HG02571 (cell line): ENCODE measurements around the gene YTHDF1.

Experiments
- ATAC-seq: cut with Tn5 transposase; IDR thresholded peaks from one replicate; pipeline ENCODE4 v1.9.1; 2021; ENCODE audit warnings: mild to moderate bottlenecking, moderate library complexity; ENCODE audit not compliant: unreplicated experiment

YTHDF1 gene

DNA sequence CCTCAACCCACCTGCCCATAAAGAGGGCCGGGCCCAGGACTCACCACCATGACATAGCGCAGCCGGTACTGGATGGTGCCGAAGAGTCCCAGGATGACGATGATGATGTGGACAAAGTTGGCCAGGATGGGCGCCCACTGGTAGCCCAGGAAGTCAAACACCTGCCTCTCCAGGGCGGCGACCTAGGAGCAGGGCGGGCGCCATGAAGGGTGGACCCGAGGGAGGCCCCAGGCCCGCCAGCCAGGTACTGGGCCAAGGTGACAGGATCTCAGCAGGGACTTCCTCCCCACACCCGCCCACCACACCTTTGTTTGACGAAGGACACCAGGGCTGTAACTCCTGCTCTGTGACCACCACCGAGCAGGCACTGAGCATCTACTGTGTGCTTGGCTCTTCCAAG lies 34.0 kb upstream of the YTHDF1 start:
- ATAC-seq = no peak

- ATAC-seq = no peak
Observed at GRCh38 chr20:63248835-63249591, 33.1 kb upstream of the YTHDF1 start.

DNA sequence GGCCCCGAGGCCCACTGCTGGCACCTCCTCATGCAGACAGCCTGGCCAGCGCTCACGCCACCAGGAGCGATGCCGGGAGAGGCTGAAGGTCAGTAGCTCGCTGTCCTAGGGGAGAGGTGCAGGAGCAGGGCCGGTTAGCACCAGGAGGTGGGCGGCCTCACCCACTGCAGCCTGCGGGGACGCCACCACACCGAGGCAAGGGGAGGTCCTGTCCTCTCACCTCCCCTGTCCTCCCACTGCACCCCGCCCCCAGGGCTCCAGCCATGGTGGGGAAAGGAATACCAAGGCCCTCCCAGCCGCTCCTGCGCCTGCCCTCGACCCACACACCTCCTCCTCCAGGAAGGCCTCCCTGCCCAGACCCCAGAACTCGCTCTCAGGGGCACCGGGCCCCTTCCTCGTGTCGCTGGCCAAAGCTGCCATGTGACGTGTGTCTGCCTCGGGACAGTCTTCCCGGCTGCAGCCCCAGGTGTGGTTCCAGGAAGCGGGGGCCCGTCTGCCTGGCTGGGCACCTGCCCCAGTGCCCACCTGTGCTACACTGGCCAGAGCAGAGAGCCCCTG lies 31.8 kb upstream of the YTHDF1 start:
- no peak for ATAC-seq

GRCh38 chr20:63246490-63247288 lies 30.8 kb upstream of the YTHDF1 start:
- ATAC-seq = no peak

- ATAC-seq = no peak
Observed at GRCh38 chr20:63244468-63244867, 28.5 kb upstream of the YTHDF1 start.

DNA sequence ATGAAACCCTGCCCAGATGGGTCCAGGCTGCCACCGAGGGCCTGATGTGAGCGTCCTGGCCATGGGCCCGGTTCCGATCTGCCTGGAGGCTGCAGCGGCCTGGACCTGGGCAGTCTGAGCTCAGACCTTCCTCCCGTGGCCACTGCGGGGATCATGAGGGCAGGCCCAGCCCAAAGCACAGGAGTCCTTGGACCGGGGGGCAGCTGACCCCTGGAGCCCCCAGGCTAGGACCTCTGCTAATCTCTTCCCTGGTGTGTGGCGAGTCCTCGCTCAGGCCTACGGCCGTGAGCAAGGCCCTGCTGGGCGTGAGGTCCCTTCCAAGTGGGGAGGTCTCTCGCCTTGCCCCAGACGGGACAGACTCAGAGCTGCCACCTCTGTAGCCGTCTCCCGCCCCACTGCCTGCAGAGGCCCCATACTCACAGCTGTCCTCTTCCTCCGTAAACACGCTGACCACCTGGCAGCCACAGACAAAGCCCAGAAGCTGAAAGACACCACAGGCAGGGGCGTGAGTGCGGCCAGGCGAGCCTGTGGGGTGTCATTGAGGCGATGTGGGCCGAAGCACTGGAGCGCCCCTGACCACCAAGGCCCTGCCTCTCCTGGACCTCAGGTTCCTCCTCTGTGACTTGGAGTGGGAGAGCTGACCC lies 27.8 kb upstream of the YTHDF1 start:
- no peak for ATAC-seq

DNA sequence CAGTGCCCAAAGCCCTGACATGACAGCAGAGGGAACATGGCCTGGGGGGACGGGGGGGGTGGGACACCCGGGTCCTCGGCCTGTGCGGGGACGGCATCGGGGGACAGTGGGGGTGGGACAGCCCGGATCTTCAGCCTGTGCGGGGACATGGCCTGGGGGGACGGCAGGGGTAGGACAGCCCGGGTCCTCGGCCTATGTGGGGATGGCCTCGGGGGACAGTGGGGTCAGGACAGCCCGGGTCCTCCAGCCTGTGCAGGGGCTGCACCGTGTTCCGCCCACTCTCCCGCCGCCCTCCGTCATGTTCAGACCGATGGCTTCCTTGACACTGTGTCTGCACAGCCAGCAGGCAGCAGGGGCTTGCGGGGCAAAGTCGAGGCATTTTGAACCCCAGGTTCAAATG lies 26.8 kb upstream of the YTHDF1 start:
- ATAC-seq = no peak

DNA sequence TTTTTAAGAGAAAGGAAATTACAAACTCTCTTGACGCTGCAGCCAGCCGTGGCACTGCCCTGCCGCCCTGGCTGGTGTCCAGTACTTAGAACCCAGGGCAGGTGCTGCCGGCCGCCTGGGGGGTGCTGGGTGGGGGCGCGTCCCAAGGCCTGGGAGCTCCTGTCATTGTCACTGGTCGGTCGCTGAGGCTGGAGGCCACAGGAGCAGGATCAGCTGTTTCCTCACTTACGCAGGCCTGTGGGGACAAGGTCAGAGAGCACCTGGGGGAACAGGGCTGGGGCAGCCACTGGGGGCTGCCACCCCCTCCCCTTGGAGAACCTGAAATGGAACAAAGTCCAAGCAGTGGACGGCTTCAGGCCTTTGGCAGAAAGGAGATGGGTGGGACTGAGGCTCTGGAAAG lies 25.3 kb upstream of the YTHDF1 start:
- no peak for ATAC-seq

DNA sequence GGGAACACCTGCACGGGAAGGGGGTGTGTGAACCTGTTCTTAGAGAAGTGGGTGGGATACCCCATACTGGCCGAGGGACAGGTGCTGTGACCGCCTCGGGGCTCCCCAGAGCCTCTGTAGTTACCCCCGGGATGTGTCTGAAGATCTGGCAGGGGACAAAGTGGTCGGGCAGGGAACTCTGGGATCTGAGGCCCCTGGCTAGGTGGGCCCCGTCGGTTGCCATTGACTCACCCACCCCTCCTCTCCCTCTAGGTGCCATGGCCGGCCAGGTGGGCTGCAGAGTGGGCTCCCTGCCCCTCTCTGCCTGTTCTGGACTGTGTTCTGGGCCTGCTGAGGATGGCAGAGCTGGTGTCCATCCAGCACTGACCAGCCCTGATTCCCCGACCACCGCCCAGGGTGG lies 24.1 kb upstream of the YTHDF1 start:
- no peak for ATAC-seq

- no peak for ATAC-seq
Observed at GRCh38 chr20:63239431-63239830, 23.5 kb upstream of the YTHDF1 start.

- ATAC-seq = no peak
Observed at GRCh38 chr20:63238514-63239125, 22.7 kb upstream of the YTHDF1 start.

- no peak for ATAC-seq
Observed at GRCh38 chr20:63238031-63238430, 22.1 kb upstream of the YTHDF1 start.

- no peak for ATAC-seq
Observed at GRCh38 chr20:63236116-63236837, 20.3 kb upstream of the YTHDF1 start.

- no peak for ATAC-seq
Observed at GRCh38 chr20:63235399-63235983, 19.6 kb upstream of the YTHDF1 start, which contains the start of gene BIRC7. BIRC7 (plus strand) TSS chr20:63235905; CDS start chr20:63236097, 192 bp downstream.

GRCh38 chr20:63234693-63235398 lies 18.9 kb upstream of the YTHDF1 start:
- ATAC-seq = no peak

- ATAC-seq = no peak
Observed at GRCh38 chr20:63233924-63234323, 18.0 kb upstream of the YTHDF1 start.

GRCh38 chr20:63233061-63233344 lies 17.1 kb upstream of the YTHDF1 start:
- ATAC-seq = no peak

DNA sequence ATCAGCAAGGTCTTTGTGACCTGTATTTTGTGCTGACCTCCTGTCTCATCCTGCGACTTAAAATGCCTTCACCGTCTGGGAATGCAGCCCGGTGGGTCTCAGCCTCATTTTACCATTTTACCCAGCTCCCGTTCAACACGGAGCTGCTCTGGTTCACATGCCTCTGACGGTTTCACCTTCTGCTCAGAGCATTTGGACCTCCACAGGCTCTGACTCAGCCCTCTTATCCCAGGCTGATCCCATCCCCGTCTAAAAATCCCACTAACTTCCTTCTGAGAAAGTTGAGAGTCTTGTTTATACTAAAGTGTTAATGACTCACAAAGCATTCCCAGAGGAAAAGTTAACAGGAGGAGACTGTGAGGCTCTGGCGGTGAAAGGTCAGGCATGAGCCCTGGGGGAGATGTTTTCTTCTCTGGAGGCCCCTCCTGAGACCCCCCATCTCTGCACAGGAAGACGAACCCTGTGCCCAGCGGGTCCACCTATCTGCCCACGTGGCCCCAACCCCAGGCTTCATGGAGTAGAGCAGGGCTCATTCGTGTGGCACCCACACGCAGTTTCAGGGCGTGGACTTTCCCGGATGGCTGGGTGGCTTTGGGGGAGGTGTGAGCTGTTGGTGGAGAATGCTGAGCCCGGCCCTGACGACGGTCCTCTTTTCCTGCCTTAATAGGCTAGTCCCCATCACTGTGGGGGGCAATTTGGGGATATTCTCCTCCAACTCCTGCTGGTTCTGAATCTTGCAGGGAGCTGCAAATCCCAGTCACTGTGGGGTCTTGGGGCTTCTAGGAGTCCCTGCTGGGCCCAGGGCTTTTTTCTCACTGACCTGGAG lies 16.5 kb upstream of the YTHDF1 start:
- ATAC-seq = no peak

DNA sequence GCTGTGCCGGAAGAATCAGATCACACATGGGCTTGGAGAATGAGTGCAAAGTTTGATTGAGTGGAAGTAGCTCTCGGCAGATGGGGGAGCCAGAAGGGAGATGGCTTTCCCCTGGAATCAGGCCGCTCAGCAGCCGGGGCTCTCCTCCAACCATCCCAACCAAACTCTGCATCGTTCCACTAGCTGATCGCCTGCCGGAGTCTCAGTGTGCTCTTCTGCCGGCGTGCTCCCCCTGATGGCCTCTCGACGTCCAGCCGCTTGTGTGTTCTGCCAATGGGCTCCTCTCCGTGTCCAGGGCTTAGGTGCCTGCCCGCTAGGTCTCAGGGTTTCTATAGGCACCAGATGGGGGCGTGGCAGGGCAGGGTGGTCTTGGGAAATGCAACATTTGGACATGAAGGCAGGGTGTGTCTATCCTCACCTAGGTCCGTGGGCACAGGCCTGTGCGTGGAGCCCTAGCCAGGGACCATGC lies 14.9 kb upstream of the YTHDF1 start:
- no peak for ATAC-seq
